Measurements from ENCODE around the gene SPATA31E1.
"Not testable (repeated sequence)": the region's sequence is repeated elsewhere in the genome, so short reads cannot be mapped to it uniquely, and the experiment has no call there.

DNA sequence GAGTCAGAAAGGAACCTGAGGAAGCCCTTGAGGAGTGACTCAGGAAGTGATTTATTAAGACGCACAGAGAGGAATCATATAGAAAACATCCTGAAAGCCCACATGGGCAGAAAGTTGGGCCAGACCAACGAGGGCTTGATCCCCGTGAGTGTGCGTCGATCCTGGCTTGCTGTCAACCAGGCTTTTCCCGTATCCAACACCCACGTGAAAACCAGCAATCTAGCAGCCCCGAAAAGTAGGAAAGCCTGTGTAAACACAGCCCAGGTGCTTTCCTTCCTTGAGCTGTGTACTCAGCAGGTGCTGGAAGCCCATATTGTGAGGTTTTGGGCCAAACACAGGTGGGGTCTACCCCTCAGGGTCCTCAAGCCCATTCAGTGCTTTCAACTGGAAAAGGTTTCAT is 38.9 kb downstream of the SPATA31E1 start:
- not testable (repeated sequence) for TF ChIP-seq POLR2A (conservative IDR thresholded peaks at IDR 0.05); SRF (CRISPR knock-in tag; IDR thresholded peaks at IDR 0.05); LARP7 (IDR thresholded peaks at IDR 0.05); TBL1XR1 (IDR thresholded peaks at IDR 0.05; ENCODE audit: low read length in 2 of 2); TAF1 (IDR thresholded peaks at IDR 0.05; ENCODE audit: control insufficient read depth, extremely low read depth, insufficient read depth, low read length, severe bottlenecking)
- TF ChIP-seq, protein P1, sequence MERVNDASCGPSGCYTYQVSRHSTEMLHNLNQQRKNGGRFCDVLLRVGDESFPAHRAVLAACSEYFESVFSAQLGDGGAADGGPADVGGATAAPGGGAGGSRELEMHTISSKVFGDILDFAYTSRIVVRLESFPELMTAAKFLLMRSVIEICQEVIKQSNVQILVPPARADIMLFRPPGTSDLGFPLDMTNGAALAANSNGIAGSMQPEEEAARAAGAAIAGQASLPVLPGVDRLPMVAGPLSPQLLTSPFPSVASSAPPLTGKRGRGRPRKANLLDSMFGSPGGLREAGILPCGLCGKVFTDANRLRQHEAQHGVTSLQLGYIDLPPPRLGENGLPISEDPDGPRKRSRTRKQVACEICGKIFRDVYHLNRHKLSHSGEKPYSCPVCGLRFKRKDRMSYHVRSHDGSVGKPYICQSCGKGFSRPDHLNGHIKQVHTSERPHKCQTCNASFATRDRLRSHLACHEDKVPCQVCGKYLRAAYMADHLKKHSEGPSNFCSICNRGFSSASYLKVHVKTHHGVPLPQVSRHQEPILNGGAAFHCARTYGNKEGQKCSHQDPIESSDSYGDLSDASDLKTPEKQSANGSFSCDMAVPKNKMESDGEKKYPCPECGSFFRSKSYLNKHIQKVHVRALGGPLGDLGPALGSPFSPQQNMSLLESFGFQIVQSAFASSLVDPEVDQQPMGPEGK (CRISPR knock-in tag; IDR thresholded peaks at IDR 0.05; ENCODE audit: borderline replicate concordance): not testable (repeated sequence)
- TF ChIP-seq, protein P2, sequence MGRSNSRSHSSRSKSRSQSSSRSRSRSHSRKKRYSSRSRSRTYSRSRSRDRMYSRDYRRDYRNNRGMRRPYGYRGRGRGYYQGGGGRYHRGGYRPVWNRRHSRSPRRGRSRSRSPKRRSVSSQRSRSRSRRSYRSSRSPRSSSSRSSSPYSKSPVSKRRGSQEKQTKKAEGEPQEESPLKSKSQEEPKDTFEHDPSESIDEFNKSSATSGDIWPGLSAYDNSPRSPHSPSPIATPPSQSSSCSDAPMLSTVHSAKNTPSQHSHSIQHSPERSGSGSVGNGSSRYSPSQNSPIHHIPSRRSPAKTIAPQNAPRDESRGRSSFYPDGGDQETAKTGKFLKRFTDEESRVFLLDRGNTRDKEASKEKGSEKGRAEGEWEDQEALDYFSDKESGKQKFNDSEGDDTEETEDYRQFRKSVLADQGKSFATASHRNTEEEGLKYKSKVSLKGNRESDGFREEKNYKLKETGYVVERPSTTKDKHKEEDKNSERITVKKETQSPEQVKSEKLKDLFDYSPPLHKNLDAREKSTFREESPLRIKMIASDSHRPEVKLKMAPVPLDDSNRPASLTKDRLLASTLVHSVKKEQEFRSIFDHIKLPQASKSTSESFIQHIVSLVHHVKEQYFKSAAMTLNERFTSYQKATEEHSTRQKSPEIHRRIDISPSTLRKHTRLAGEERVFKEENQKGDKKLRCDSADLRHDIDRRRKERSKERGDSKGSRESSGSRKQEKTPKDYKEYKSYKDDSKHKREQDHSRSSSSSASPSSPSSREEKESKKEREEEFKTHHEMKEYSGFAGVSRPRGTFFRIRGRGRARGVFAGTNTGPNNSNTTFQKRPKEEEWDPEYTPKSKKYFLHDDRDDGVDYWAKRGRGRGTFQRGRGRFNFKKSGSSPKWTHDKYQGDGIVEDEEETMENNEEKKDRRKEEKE (IDR thresholded peaks at IDR 0.05; ENCODE audit: borderline replicate concordance in 1 of 2, control insufficient read depth in 1 of 2, low read depth in 2 of 2, low read length in 1 of 2): not testable (repeated sequence)

Data from K562 (cell line).